Activated T-helper 1 cell treated with Interleukin-2 at 50 U/mL for 16 hours (primary cell): Measurements from ENCODE around the gene CTDSPL2.
"Not testable (repeated sequence)": the region's sequence is repeated elsewhere in the genome, so short reads cannot be mapped to it uniquely, and the experiment has no call there.

Experiments used
- DNase-seq: peaks from one replicate; pipeline ENCODE4 v3.0.0-alpha.2; 2020; ENCODE audit warnings: low read depth

The CTDSPL2 gene

DNA sequence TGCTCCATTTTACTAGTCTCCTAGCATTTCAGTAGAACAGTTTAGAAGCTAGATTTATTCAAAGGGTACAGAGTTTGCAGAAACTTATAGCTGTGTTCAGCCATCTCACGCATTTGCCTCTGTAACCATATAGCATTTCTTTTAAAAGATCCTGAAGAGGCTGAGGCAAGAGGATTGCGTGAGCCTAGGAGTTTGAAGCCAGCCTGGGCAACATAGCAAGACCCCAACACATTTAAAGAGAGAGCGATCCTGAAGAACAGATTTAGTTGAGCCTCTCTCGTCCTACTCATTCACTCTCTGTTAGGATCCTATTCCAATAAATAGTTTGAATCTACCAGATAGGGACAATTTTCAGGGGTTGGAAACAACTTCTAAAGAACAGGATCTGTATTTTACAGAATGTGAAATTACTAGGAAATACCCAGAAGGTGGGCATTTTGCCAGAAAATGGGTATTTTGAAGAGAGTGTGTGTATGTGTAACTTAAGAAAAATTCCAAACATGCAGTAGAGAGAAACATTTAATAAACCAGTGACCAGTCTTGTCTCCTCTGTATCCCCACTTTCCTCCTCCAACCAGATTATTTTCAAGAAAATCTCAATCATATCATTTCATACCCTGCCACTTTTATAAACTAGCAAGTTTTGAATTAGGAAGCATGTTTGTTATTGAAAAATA, 114.0 kb downstream of the CTDSPL2 start:
- DNase-seq = no peak

DNA sequence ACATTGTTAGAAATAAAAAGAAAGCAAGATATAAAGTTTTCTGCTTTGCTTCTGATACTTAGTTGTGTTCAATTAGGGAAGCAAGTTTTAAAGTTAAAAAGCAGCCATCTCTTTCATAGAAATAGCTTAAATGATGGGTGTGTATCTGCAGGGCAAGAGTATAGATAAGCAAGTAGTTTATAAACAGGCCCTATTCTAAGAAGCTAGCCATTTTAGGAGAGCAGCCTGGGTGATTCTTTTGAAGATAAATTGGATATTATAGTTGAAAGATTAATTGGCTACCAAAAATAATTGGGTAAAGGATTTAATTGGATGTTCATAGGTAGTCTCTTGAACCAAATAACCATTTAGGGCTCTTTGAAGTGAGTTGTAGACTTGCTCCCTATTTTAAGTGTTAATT, 115.2 kb downstream of the CTDSPL2 start:
- DNase-seq = no peak

DNA sequence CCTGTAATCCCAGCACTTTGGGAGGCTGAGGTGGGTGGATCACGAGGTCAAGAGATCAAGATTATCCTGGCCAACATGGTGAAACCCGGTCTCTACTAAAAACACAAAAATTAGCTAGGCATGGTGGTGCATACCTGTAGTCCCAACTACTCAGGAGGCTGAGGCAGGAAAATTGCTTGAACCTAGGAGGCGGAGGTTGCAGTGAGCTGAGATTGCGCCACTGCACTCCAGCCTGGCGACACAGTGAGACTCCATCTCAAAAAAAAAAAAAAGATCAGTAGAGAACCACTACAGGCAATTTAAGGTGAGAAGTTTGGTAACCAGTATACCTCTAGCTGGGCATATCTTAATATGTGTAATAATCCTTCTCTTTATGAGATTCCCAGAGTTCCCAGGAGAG, 117.3 kb downstream of the CTDSPL2 start:
- not testable (repeated sequence) for DNase-seq

DNA sequence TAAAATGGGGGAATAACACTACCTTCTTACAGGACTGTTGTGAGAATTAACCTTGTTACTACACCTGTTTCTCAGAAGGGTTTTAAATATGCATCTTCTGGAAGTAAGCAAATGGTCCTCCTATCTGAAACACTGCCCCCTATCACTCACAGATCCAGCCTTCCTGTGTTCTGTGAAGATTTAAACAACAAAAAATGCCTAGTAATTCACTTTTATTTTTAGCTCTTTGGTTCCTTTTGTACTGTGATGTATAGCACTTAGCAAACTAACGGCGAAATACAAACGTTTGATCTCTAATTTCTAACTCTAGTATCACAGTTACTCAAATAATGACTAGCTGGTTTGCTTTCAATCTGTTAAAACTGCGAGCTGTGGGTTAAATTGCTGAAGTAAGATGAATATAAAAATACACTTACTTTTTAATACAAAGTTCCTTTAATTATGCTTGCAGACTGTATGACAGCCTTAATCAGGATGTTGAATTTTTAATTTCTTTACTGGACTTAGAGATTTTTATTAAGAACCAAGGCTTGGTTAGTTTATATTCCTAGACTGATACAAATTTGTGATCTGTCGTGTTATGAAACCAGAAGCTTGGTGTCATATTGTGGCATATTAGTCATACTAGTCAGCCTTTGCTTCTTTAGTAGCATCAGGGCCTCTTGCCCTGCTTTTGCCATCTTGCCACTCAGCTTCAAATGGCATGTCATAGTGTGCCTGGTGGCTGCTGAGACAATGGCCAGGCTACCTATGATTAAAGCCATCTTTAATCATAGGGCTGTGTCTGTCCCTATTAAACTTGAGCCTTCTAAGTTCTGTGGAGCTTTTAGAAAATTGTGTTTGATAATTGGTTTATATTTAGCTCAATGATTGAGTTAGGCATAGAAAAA, 118.7 kb downstream of the CTDSPL2 start:
- no peak for DNase-seq

DNA sequence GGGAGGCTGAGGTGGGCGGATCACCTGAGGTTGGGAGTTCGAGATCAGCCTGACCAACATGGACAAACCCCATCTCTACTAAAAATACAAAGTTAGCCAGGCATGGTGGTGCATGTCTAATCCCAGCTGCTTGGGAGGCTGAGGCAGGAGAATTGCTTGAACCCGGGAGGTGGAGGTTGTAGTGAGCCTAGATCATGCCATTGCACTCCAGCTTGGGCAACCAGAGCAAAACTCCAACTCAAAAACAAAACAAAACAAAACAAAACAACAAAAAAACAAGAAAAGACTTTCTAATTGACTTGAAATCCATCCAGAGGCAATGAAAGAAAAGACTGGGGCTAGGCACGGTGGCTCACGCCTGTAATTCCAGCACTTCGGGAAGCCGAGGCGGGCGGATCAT, 121.7 kb downstream of the CTDSPL2 start:
- DNase-seq = not testable (repeated sequence)

DNA sequence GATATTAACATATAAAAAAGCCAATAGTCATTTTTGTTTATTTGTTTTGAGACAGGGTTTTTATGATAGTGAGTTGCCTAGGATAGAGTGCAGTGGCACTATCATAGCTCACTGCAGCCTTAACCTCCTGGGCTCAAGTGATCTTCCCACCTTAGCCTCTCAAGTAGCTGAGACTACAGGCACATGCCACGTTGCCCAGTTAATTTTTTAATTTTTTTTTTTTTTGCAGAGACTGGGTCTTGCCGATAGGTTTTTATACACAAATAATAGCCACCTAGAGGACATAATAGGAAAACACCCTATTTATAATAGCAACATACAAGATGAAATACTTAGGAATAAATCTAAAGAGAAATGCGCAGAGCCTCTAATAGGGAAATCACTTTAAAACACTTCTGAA, 122.8 kb downstream of the CTDSPL2 start:
- DNase-seq = no peak

DNA sequence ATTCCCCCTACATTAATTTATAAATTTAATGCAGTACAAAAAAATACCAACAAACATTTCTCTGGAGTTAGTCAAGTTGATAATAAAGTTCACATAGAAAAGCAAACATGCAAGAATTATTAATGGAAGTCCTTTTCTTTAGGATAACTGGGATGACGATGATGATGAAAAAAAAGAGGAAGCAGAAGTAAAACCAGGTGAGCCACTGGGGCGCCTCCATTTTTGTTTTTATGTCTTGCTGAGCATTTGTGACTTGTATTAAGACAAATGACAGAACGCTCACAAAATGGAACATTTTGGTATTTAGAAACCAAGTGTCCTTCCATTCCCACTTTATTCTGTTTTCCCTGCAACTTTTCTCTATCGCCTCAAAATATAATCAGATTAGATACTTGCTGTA, 123.3 kb downstream of the CTDSPL2 start:
- DNase-seq = no peak

DNA sequence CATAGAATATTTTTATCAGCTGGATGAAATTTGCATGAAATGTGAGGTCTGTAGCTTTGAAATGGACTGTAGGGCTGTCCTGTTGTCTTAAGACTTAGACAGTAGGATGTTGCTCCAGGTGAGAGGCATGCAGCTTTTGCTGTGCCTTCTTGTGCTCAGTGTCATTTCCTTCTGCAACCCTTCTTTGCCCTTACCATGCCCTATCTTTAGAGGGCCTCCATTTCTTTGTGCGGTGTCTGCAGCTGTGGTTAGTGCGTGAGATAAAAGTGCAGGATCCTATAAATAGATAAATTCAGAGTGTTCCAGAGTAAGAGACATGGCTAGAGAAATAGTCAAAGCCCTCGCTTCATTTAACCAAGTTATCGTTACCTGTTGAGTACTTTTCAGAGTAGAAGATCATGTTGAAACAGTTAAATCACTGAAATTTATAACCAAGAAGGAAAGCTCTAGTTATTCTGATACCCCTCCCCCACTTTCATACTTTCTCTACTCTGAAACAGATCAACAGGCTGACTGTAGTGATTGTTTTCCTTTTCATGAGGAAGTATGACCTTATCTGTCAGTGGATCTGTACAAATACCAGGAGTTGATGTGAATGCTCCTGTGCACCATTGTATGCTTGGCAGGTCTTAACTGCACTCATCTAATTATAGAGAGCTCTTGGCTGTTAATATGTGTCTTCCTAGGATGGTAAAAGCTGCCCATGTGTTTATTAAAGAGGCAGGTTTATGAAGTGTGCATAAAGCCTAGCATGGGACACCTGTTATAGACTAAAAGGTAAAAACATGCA, 127.7 kb downstream of the CTDSPL2 start:
- no peak for DNase-seq

DNA sequence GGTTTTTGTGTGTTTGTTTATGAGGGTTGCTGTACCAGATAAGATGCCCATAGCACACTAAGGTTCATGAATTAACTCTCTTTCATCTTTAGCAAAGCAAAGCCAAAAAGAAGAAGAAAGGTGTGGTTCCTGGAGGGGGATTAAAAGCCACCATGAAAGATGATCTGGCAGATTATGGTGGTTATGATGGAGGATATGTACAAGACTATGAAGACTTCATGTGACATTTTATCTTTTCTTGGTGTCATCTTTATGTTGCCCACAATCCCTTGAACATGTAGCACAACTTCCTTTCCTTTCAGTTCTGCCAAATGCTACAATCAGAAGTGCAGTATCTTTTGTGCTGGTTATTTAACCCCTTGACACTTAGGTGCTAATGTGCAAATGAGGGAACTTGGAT, 133.5 kb downstream of the CTDSPL2 start:
- DNase-seq = not testable (repeated sequence)

DNA sequence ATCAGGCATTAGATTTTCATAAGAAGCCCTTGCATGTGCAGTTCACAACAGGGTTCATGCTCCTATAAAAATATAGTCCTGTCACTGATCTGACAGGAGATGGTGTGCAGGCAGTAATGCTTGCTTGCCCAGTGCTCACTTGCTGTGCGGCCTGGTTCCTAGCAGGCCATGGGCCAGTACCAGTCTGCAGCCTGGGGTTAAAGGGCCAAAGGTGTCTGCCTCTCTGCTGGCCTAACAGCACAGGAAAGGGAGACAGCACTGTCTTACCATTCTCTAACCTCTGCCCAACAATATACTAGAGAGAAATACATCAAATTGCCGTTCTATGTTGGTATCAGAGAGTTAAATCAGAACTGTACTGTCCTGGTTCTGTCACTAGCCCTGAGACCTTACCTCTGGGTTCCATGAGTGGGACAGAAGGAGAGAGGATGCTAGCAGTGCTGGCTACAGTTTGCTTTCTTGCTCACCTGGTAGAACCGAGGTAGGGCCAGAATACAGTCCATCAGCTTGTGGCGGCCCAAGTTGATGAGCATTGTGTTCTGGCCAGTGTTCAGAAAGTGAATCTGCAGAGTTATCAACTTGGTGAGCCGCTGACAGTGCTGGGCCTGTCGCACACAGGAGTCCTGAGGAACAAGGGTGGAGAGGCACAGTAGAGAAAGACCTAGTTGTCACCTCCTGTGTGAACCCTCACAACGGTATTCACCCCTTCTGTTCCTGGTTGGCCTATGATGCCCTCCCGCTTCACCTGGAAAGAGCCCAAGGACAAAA, 138.1 kb downstream of the CTDSPL2 start:
- no peak for DNase-seq

DNA sequence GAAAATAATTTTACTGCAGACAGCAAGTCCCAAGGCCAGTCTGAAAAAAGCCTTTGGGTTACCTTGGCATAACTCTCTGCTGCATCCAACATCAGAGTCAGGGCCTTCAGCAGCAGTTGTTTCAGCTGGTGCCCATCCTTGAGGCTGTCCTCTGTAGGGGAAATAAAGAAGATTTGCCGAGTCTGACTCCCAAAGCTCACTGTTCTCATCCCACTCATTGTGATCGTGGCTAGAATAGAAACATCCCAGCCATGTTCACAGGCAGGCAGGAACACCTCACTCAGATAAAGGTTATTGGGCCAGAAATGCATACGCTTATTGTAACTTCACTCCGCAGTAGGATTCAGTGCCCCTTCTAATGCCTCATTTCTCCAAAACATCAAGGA, 138.7 kb downstream of the CTDSPL2 start:
- DNase-seq = no peak

DNA sequence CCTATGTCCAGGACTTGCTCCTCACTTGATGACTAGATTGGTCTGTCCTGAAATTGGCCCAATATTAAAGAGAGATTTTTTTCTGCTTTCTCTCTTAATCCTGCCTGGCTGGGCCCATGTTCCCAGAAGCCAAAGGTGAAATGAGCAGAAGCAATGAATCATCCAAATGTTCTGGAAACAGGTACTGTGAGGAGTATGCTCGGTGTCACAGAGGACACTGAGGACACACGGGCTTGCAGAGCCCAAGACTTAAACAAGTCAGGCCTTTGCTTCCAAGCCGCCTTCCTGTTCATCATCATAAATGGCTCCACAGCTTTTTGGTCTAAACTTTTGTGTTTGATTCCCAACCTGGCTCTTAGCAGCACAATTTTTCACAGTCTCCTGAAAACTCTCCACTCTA, 140.9 kb downstream of the CTDSPL2 start:
- DNase-seq = no peak

DNA sequence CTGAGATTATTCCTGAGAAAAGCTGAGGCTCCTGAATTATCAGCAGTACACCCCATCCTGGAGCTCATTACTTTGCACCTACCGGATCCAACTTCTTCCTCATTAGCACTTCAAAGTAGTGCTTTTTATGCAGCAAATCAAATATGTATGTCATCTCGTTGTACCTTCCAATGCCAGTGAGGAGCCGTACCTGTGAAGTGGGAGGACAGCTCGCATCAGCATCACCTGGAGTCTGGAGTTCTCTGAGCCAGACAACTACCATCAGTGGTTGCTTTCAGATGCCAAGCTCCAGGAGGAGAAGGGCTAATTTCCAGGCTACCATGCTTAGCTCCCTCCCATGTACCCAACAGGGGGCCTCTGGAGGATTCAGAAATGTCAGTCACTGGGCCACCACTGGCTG, 141.9 kb downstream of the CTDSPL2 start:
- no peak for DNase-seq

DNA sequence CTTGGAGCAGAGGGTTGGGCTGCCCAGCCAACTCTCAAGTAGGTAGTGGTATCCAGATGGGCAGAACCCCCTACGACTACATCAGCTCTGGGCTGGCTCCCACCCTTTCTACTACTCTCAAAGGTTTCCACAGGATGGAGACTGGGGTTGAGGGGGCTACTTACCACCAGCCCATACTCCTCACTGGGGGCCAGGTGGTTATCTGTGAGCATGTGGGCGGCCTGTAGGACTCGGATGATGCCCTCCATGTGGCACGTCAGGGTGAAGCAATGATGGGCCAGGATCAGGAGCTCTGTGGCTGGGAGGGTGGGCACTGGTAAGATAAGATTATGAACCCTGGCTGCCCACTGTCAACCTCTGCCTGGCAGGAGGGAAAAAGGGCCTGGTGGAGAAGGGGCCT, 142.9 kb downstream of the CTDSPL2 start:
- DNase-seq = no peak

DNA sequence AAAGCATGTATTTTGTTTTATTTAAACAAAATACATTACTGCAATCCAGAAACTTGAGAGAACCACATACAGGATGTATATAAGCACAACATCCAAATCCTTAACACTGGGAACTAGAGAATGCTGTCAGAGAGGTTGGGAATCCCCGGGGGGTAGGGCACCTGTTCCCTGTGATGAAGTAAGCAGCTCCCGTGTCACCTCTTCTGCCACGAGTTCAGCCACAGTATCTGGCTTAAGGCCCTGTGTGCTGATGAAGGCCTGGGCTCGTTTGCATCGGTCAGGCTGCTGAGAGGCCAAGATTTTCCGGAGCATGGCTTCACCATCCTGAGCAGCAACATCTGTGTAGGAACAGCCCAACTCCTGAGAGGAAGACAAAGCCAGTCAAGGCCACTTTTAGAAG, 146.0 kb downstream of the CTDSPL2 start:
- no peak for DNase-seq

DNA sequence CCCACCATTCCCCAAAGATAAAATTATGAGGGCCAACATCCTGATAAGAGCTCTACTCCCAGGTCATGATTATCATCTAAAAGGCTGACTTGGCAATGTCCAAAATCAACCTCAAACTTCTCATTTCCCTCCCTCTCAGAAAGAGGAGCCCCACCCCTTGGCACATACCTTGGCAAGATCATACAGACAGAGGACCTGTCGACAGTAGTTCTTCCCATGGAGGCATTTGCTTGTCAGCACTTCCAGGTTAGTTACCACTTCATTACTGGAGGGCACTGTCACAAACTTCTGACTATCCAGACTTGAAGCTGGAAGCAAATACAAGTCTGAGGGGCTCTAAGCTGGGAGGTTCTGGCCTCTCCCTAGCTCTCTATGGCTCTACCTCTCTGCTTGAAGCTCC, 147.3 kb downstream of the CTDSPL2 start:
- no peak for DNase-seq
